T-helper 1 cell (primary cell): ENCODE measurements around the gene RNF41.

ENCODE experiments used
- DNase-seq, 5 donors: peaks; one replicate each; pipeline ENCODE4 v3.0.0-alpha.2; 2012 to 2020

Gene RNF41

GRCh38 chr12:56243731-56244181 is 22.0 kb upstream of the RNF41 start:
- DNase-seq, result no peak

- no peak for DNase-seq
Observed at GRCh38 chr12:56242986-56243385, 21.3 kb upstream of the RNF41 start.

- DNase-seq, result no peak
Observed at GRCh38 chr12:56241424-56242303, 19.9 kb upstream of the RNF41 start.

- DNase-seq, result no peak
Observed at GRCh38 chr12:56237552-56237951, 15.8 kb upstream of the RNF41 start.

- no peak for DNase-seq
Observed at GRCh38 chr12:56236985-56237384, 15.3 kb upstream of the RNF41 start.

GRCh38 chr12:56236091-56236490 is 14.4 kb upstream of the RNF41 start:
- DNase-seq, result no peak

GRCh38 chr12:56234746-56235436 is 13.2 kb upstream of the RNF41 start:
- no peak for DNase-seq

- no peak for DNase-seq
Observed at GRCh38 chr12:56231184-56231582, 9.5 kb upstream of the RNF41 start.

- no peak for DNase-seq
Observed at GRCh38 chr12:56230432-56231183, 8.9 kb upstream of the RNF41 start.

GRCh38 chr12:56229916-56230431 is 8.3 kb upstream of the RNF41 start, which contains the start of gene SLC39A5:
SLC39A5 (plus strand) TSS chr12:56230051; CDS start chr12:56231275, 1,224 bp downstream.
- DNase-seq, result no peak

- DNase-seq, result no peak
Observed at GRCh38 chr12:56229082-56229481, 7.4 kb upstream of the RNF41 start.

GRCh38 chr12:56224954-56225353 is 3.2 kb upstream of the RNF41 start:
- DNase-seq, result no peak

GRCh38 chr12:56224102-56224701 is 2.5 kb upstream of the RNF41 start, which contains the start of gene NABP2:
NABP2 (plus strand) TSS chr12:56224342; CDS start chr12:56224857, 515 bp downstream.
- peak; percentile 86 to 95 (median 88) for DNase-seq

- no peak for DNase-seq
Observed at GRCh38 chr12:56223571-56224101, 1.9 kb upstream of the RNF41 start.

GRCh38 chr12:56222531-56222895 is 791 bp upstream of the RNF41 start:
- DNase-seq, result no peak

- DNase-seq, result no peak
Observed at GRCh38 chr12:56221232-56221756, 428 bp downstream of the RNF41 start.

GRCh38 chr12:56220611-56221231 is 1.0 kb downstream of the RNF41 start:
- no peak for DNase-seq

- no peak for DNase-seq
Observed at GRCh38 chr12:56219840-56220239, 1.9 kb downstream of the RNF41 start.

GRCh38 chr12:56216461-56216860 is 5.3 kb downstream of the RNF41 start:
- DNase-seq, result no peak

- no peak for DNase-seq
Observed at GRCh38 chr12:56213878-56214277, 7.8 kb downstream of the RNF41 start.

- no peak for DNase-seq
Observed at GRCh38 chr12:56212361-56212760, 9.4 kb downstream of the RNF41 start.
